Right lobe of liver (tissue), 6 donors: ENCODE data around the gene ALPG. TPM values are rescaled to one million over a fixed set of nuclear protein-coding genes. Genes with fewer than 3 reads are reported as not detected.
"Not testable (repeated sequence)": the region's sequence is repeated elsewhere in the genome, so short reads cannot be mapped to it uniquely, and the experiment has no call there.

ENCODE experiments used
- ATAC-seq, 4 donors: fragments of 200-7000 bp; cut with Tn5 transposase; one replicate each; pipeline ENCODE4 v1.9.1; 2020; ENCODE audit warnings: mild to moderate bottlenecking in 4 of 4, moderate library complexity in 4 of 4
- DNase-seq, 3 donors: peaks; one replicate each; pipeline ENCODE4 v3.0.0-alpha.2; 2020
- H3K27ac ChIP-seq, 3 donors: fragments of 200-600 bp; one replicate each; pipeline ENCODE4 v1.8.0; 2022
- H3K27me3 ChIP-seq, 2 donors: fragments of 200-600 bp; one replicate each; pipeline ENCODE4 v1.8.0; 2022
- H3K36me3 ChIP-seq, 4 donors: fragments of 200-600 bp; sonication (generic) in 1 of 4; one replicate each; pipeline versions ENCODE4 v1.5.1 to v1.8.0; 2017 to 2022; ENCODE audit warnings: control low read depth in 1 of 4
- H3K4me1 ChIP-seq, 4 donors: fragments of 200-600 bp; sonication (generic) in 1 of 4; one replicate each; pipeline versions ENCODE4 v1.5.1 to v1.8.0; 2017 to 2022; ENCODE audit warnings: control low read depth in 1 of 4
- H3K4me3 ChIP-seq, 3 donors: fragments of 200-600 bp; one replicate each; pipeline ENCODE4 v1.8.0; 2022
- H3K9me3 ChIP-seq, 4 donors: fragments of 200-600 bp; sonication (generic) in 1 of 4; one replicate each; pipeline versions ENCODE4 v1.5.1 to v1.8.0; 2017 to 2022; ENCODE audit warnings: control low read depth in 1 of 4
- POLR2A ChIP-seq: fragments of 450-650 bp; IDR thresholded peaks from one replicate; pipeline ENCODE4 v1.6.1; 2017; ENCODE audit warnings: antibody characterized with exemption, mild to moderate bottlenecking
- WGBS: methylation state at CpG from one replicate; pipeline ENCODE4 v1.1.6; 2018; ENCODE audit warnings: low coverage, low lambda C conversion rate; ENCODE audit not compliant: insufficient coverage; ENCODE audit errors: missing lambda C conversion rate; 5-methylcytosine and 5-hydroxymethylcytosine counted together
- intact Hi-C, 2 donors: fragments of 100-400 bp; cut with DNase I; formaldehyde crosslinking; loops; one replicate each; pipeline versions ENCODE4 v1.11.2 to v1.14.1; 2022
- total RNA-seq, 6 experiments: library from RNA; depleted of rRNA in 2 of 6; stranded (reverse); fragments of >200 nt in 2 of 6; fragmentation: NEBNext Ultra II Directional in 3 of 6; extraction: Animal tissue kit (Norgen Biotek cat#: 25700) in 3 of 6; gene quantifications; one replicate each; pipeline versions ENCODE4 v1.1.0 to v1.2.4, GENCODE V29; 2016 to 2023
- TF ChIP-seq, protein P1 (sequence below), 4 donors: fragments of 200-600 bp in 3 of 4; fragments of 450-650 bp in 1 of 4; IDR thresholded peaks; one replicate each; pipeline versions ENCODE4 v1.5.1 to v1.8.0; 2016 to 2022; ENCODE audit warnings: antibody characterized with exemption in 4 of 4, mild to moderate bottlenecking in 2 of 4
- donor health status: DM: no; HTN: yes; CAD: no.
- donor health status: DM: no; HTN: no; CAD: no.
- donor health status: DM: no; HTN: no; CAD: no.
- donor health status: DM: no; HTN: yes; CAD: no.
- donor health status: DM: no; HTN: yes; CAD: no.

Gene ALPG
- total RNA-seq, 6 experiments from 2014 or later = not detected

GRCh38 chr2:232432598-232433184 is 26.0 kb downstream of the ALPG start:
- no peak for DNase-seq

DNA sequence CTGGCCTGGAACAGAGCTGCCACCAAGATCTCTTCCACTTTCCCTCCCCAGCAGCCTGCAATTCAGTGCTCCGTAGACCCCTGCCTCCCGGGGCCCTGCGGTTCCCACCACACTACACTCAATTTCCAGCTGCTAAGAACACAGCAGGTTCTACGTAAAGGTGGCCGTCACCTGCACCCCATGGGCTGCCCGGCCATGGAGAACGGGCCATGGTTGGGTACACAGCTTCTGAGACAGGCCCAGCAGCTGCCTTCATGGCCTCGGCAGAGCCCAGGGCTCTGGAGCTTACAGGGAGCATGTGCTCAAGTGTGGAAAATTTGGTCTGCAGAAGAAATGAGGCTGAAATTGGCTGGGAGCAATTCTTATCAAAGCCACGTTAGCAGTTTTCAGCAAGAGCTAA is 27.0 kb downstream of the ALPG start:
- not testable (repeated sequence) for H3K36me3 ChIP-seq, ATAC-seq, H3K27me3 ChIP-seq, H3K27ac ChIP-seq, H3K4me1 ChIP-seq, H3K4me3 ChIP-seq, H3K9me3 ChIP-seq, DNase-seq
- intact Hi-C loops = loop anchor here (10.0 kb wide), 2 partner anchors 91 to 529 kb away; partner anchors contain the start of genes CHRND (in 1 of the 2) and PRSS56 (in 1 of the 2)
- WGBS = 92% methylated on average over 8 of the region's 9 CpGs

More at GRCh38 chr2:232432598-232433184, 26.0 kb downstream of the ALPG start:
- Histone ChIP-seq H3K36me3 (no peaks in the 10 kb centered on the region), H3K4me1 (no peaks in the 10 kb centered on the region), H3K27ac (no peak overlapping the region), H3K9me3 (no peaks in the 10 kb centered on the region), H3K4me3 (no peak overlapping the region), H3K27me3 (no peaks in the 10 kb centered on the region)
- TF ChIP-seq, protein P1, sequence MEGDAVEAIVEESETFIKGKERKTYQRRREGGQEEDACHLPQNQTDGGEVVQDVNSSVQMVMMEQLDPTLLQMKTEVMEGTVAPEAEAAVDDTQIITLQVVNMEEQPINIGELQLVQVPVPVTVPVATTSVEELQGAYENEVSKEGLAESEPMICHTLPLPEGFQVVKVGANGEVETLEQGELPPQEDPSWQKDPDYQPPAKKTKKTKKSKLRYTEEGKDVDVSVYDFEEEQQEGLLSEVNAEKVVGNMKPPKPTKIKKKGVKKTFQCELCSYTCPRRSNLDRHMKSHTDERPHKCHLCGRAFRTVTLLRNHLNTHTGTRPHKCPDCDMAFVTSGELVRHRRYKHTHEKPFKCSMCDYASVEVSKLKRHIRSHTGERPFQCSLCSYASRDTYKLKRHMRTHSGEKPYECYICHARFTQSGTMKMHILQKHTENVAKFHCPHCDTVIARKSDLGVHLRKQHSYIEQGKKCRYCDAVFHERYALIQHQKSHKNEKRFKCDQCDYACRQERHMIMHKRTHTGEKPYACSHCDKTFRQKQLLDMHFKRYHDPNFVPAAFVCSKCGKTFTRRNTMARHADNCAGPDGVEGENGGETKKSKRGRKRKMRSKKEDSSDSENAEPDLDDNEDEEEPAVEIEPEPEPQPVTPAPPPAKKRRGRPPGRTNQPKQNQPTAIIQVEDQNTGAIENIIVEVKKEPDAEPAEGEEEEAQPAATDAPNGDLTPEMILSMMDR (IDR thresholded peaks at IDR 0.05) = peak in 1 of 4 donors; percentile 6
- no peak for TF ChIP-seq POLR2A
- ATAC-seq = peak in 3 of 4 donors; percentile 8 to 39 (median 29)
- 37% methylated on average over 3 of the region's 16 CpGs for WGBS
- intact Hi-C loops = loop anchor here (10.0 kb wide), 2 partner anchors 92 to 528 kb away; partner anchors contain the start of genes CHRND (in 1 of the 2) and PRSS56 (in 1 of the 2)

GRCh38 chr2:232434091-232434490 is 27.4 kb downstream of the ALPG start:
- Histone ChIP-seq H3K4me3 (no peak overlapping the region), H3K9me3 (no peaks in the 10 kb centered on the region), H3K36me3 (no peaks in the 10 kb centered on the region), H3K4me1 (no peaks in the 10 kb centered on the region), H3K27me3 (no peaks in the 10 kb centered on the region), H3K27ac (no peak overlapping the region)
- TF ChIP-seq POLR2A = no peak
- TF ChIP-seq, protein P1 (IDR thresholded peaks at IDR 0.05) = no peak
- no peak for DNase-seq
- no peak for ATAC-seq
- intact Hi-C loops = loop anchor here (10.0 kb wide), 2 partner anchors 91 to 529 kb away; partner anchors contain the start of genes CHRND (in 1 of the 2) and PRSS56 (in 1 of the 2)
- 74% methylated on average over 3 of the region's 9 CpGs for WGBS

GRCh38 chr2:232434563-232435374 is 28.1 kb downstream of the ALPG start:
- Histone ChIP-seq H3K4me3 (no peak overlapping the region), H3K4me1 (no peaks in the 10 kb centered on the region), H3K27ac (no peak overlapping the region), H3K36me3 (no peaks in the 10 kb centered on the region), H3K27me3 (no peaks in the 10 kb centered on the region), H3K9me3 (no peaks in the 10 kb centered on the region)
- 60% methylated on average over 3 of the region's 12 CpGs for WGBS
- DNase-seq (no peak), ATAC-seq (no peak)
- intact Hi-C loops = loop anchor here (5.0 to 10.0 kb wide), 3 partner anchors 90 to 532 kb away; partner anchors contain the start of genes CHRND (in 1 of the 2) and PRSS56 (in 1 of the 2)
- no peak for TF ChIP-seq POLR2A
- TF ChIP-seq, protein P1 (IDR thresholded peaks at IDR 0.05) = no peak

- Histone ChIP-seq H3K4me3 (no peak overlapping the region), H3K4me1 (no peaks in the 10 kb centered on the region), H3K36me3 (no peaks in the 10 kb centered on the region), H3K9me3 (no peaks in the 10 kb centered on the region), H3K27me3 (no peaks in the 10 kb centered on the region), H3K27ac (no peak overlapping the region)
- TF ChIP-seq, protein P1 (IDR thresholded peaks at IDR 0.05) = no peak
- no peak for TF ChIP-seq POLR2A
- WGBS = 60% methylated on average over 1 of the region's 4 CpGs
- no peak for DNase-seq
- intact Hi-C loops = loop anchor here (5.0 to 10.0 kb wide), 3 partner anchors 89 to 533 kb away; partner anchors contain the start of genes CHRND (in 1 of the 2) and PRSS56 (in 1 of the 2)
- no peak for ATAC-seq
These were observed 28.7 kb downstream of the ALPG start for GRCh38 chr2:232435375-232435648.
